HS-5 (cell line): ENCODE results near the gene APOBEC3G.

Source experiments
- DNase-seq: peaks from one replicate; pipeline ENCODE4 v3.0.0-alpha.2; 2012; ENCODE audit warnings: low read depth

The APOBEC3G gene

DNA sequence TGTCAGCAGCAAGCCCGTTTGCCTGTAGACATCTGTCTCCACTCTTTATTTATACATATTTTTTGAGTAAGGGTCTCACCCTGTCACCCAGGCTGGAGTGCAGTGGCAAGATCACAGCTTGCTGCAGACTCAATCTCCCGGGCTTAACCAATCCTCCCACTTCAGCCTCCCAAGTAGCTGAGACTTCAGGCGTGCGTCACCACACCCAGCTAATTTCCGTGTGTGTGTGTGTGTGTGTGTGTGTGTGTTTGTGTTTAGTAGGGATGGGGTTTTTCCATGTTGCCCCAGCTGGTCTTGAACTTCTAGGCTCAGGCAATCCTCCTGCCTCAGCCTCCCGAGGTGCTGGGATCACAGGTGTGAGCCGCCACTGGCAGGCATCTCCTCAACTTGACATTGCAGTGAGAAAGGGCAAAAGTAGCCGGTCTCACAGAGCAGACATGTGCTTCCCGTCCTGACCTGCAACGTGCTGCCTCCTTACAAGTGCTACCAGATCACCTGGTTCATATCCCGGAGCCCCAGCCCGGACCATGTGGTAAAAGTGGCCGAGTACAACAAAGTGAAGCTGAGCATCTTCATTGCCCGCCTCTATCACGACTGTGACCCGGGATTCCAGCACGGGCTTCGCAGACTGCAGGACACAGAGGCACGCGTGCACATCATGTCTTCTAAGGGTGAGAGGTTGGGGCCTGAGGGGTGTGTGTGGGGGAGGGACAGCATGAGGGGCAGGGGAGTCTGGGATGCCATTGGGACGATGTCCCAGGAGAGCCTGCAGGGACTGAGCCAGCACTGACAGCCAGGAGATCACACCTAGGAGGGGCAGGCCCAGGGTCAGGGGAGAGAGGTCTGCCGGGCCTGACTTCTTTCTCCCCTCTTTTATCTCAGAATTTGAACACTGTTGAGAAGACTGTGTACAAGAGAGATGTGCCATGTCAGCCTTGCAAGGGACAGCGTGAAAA, 14.3 kb downstream of the APOBEC3G start:
- DNase-seq = no peak

DNA sequence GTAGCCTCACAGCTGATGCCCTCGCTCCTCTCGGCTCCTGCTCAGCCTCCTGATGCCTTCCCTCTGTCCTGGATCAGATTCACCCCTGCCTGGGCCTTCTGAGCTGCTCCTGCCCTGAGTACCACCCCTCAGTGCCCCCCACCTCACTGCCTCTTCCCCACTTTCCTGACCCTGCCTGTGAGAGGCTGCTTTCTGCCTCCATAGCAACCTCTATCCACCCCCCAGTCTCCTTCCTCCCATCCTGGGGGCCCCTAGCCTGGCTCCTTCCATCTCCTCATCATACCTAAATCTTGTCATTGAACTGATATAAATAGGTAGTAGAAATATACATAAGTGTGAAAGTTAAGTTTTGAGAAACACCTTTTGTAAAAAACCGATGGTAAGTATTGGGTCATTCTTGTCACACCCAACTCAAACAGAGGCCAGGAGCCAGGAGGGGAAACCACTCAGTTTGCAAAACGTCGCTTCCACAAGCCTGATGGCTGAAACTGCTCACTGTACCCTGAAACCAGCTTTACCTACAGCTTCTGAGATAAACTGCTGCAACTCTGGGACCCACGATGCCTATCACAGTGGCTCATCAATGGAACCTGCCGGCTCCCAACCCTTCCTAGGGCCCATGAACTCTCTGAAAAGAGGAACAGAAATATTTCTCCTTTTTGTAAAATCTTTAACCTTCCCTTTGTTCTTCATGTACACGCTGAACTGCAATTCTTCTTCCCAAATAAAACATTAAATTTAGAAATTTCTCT, 15.2 kb downstream of the APOBEC3G start:
- DNase-seq = no peak

DNA sequence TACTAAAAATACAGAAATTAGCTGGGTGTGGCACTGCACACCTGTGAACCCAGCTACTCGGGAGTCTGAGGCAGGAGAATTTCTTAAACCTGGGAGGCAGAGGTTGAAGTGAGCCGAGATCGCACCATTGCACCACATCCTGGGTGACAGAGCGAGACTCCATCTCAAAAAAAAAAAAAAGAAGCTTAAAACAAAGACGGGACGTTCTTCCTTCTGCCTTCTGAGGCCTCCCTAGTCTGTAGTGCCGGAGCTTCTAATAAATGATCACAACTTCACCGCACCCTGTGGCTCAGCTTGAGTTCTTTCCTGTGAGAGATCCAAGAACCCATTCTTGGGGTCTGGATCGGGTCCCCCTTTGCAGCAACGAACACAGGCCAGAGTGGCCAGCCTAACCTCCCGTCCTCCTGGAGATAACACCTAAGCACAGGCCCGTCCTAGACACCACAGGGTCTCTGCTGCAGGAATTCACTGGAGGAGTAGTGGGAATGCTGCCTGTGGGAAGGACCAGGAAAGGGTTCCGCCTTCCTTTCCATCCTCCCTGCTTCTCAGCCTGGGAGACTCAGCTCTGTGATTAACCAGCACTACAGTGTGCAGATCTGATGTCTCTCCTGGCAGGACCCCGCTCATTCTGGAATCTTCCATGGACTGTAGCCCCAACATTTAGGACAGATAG, 17.8 kb downstream of the APOBEC3G start:
- no peak for DNase-seq

DNA sequence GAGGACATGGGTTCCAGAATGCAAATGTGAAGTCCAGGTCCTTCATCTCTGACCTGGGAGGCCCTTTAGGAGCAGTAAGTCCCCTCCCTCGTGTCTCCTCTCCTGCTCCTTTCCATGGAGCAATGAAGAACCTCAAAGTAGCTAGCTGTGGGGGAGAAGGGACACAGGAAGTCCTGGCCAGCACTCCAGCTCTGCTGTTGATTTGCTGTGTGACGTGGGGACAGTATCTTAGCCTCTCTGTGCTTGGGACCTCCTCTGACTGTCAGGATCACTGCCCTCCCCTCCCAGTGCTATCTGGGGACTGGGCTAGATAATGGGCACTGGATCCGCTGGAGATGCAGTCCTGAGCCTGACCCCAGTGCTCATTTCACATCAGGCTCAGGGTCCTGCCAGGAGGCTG, 18.9 kb downstream of the APOBEC3G start:
- no peak for DNase-seq

- no peak for DNase-seq
Measured at GRCh38 chr22:39097098-39098020, 20.3 kb downstream of the APOBEC3G start, which contains the start of gene APOBEC3H. Gene APOBEC3H, plus strand, starts transcription at chr22:39097244. Its CDS starts 3,035 bp downstream, at chr22:39100279.

- DNase-seq = no peak
Measured at GRCh38 chr22:39098026-39098425, 21.0 kb downstream of the APOBEC3G start.

GRCh38 chr22:39098576-39098975, 21.5 kb downstream of the APOBEC3G start:
- DNase-seq = no peak

GRCh38 chr22:39101226-39101625, 24.2 kb downstream of the APOBEC3G start:
- no peak for DNase-seq

- no peak for DNase-seq
Measured at GRCh38 chr22:39103431-39103830, 26.4 kb downstream of the APOBEC3G start.

GRCh38 chr22:39106326-39106725, 29.3 kb downstream of the APOBEC3G start:
- DNase-seq = no peak

DNA sequence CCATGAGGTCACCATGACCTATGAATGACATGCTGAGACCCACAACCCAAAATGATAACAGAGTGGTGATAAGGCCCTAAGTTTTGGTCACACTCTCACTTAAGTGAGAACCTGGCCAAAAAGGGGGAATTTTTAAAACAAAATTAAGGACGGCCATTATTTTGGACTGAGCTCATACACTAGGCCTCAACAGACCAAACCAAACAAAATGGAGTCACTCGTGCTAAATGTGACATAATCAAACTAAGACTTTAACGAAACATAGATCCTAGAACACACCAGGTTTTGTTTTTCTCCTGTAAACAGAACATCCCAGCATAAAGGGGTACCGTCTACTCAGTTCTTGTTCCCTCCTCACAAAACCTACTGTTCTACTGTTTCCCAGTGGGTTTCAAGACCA, 31.4 kb downstream of the APOBEC3G start:
- DNase-seq = no peak

DNA sequence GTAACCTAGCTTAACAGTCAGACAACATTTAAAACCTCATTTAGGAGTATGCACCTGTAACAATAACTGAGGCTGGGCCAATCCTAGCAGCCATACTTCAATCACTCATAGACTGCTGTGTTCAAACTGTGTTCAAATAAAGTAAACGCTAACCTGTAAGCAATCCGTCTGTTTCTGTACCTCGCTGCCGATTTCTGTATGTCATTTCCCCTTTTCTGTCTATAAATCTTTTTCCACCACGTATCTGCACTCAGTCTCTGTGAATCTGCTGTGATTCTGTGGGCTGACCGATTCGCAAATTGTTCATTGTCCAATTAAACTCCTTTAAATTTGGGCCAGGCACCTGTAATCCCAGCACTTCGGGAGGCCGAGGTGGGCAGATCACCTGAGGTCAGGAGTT, 32.3 kb downstream of the APOBEC3G start:
- no peak for DNase-seq

- no peak for DNase-seq
Measured at GRCh38 chr22:39110631-39111561, 33.8 kb downstream of the APOBEC3G start.

DNA sequence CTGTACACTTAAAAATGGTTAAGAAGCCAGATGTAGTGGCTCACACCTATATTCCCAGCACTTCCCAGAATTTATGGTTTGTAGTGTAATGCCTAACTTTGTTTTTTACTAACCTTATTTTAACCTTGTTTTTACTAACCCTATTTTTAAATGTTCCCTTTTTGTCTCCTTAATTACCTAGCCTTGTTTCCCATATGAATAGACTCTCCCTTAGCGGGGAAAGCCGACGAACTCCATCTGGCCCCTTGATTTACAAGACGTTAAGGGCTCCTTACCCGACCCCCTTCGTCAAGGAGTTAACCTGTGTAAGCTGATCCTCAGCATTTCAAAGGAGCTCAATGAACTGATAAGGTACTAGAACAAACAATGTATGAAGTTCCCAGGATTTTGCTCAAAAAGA, 37.0 kb downstream of the APOBEC3G start:
- no peak for DNase-seq

GRCh38 chr22:39115570-39115969, 38.5 kb downstream of the APOBEC3G start:
- DNase-seq = no peak

- no peak for DNase-seq
Measured at GRCh38 chr22:39115977-39116621, 39.0 kb downstream of the APOBEC3G start.

DNA sequence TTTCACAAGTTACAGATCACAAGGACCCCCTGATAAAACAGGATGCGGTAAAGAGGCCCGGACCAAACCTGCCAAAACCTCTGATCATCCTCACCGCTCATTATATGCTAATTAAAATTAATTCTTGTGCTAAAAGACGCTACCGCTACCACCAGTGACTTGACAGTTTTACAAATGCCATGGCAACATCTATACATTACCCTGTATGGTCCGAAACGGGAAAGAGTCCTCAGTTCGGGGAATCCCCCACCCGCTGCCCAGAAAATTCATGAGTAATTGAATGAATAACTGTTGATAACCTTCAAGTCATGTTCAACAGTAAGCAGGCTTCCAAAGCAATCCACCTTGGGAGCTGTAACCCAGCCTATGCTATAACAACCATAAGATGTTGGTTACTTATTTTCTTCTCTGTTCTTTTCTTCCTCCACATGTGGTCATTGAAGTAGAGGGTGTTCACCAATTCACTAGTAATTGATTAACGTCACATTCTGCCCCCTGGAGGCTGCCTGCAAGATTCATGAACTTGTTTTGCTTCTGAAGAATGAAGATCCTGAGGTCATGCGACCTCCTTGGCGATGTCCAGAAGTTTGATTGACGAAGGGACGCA, 40.6 kb downstream of the APOBEC3G start:
- no peak for DNase-seq

GRCh38 chr22:39120983-39121382, 43.9 kb downstream of the APOBEC3G start:
- DNase-seq = no peak

- no peak for DNase-seq
Measured at GRCh38 chr22:39122772-39123470, 45.8 kb downstream of the APOBEC3G start.
